ENCODE data around the gene ST7L.

- no peak for TF ChIP-seq EZH2 (IDR thresholded peaks at IDR 0.05; ENCODE audit: low read length, unreplicated experiment)
- TF ChIP-seq CTCF (conservative IDR thresholded peaks at IDR 0.05; ENCODE audit: low read depth, low read length), result no peak
Observed at GRCh38 chr1:112603012-112603411, 15.9 kb downstream of the ST7L start.

Measured in PC-3 (cell line).